Erythroblast (primary cell): ENCODE results near the gene HOXC5.

Experiments
- GATA1 ChIP-seq: IDR thresholded peaks from 2 replicates; pipeline ENCODE4 v1.6.1; 2011; ENCODE audit warnings: low read depth, mild to moderate bottlenecking, control low read depth, low read length, moderate library complexity
- POLR2A ChIP-seq: IDR thresholded peaks from 2 replicates; pipeline ENCODE4 v1.6.1; 2011; ENCODE audit warnings: mild to moderate bottlenecking, low read length

DNA sequence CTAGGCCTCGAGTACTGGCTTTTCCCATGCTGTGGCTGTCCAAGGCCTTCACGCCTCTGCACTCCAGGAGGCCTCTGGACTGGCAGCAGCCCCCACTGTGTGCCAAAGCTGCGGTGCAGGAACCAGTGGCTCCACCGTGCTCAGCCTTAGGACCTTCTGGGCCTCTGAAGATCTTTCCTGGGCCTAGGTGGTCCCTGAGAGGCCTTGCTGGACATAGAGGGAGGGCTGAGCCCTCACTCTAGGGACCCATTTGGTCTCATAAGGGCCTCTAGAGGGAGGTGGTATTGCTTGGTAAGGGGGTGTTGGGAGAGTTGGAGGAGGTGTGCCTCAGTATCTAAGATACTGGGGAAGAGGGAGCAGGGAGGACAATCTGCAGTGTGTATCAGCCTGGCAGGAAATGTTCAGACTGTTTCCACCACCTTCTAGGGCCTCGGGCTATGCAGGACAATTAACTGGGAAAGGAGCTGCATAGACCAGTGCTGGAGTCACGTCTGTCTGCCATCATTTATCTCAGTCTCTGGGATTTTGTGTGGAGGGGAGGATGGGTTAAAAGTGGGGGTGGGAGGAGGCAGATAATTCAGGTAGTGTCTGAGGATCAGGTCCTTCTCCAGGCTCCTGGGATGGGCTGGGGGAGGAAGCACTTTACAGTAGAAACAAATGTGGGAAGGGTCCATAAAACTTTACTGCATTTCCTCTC lies 2.9 kb downstream of the HOXC5 start:
- TF ChIP-seq POLR2A (no peak), GATA1 (no peak)
